ENCODE results near the gene ZBED3.

GRCh38 chr5:77035950-77036349 lies 51.1 kb downstream of the ZBED3 start:
- TF ChIP-seq GATA1 (IDR thresholded peaks at IDR 0.05; ENCODE audit: low read depth, low read length): no peak
- no peak for TF ChIP-seq POLR2A (IDR thresholded peaks at IDR 0.05; ENCODE audit: low read length)
